Choroid plexus epithelial cell (primary cell): ENCODE data around the gene KRT1.

Experiments used
- DNase-seq: peaks from one replicate; pipeline ENCODE4 v3.0.0-alpha.2; 2010; ENCODE audit warnings: low read depth
- H3K4me3 ChIP-seq: 2 replicates; pipeline ENCODE4 v1.5.1; 2011; ENCODE audit warnings: low read depth, mild to moderate bottlenecking, control low read depth, low read length, moderate library complexity
- CTCF ChIP-seq: conservative IDR thresholded peaks from 2 replicates; pipeline ENCODE4 v1.5.1; 2011; ENCODE audit warnings: low read depth, mild to moderate bottlenecking, control low read depth, inconsistent platforms, low read length, moderate library complexity

Gene KRT1

GRCh38 chr12:52699960-52700359 is 19.8 kb upstream of the KRT1 start:
- no peak for DNase-seq
- no peak overlapping the region for H3K4me3 ChIP-seq
- TF ChIP-seq CTCF = no peak

- no peak overlapping the region for H3K4me3 ChIP-seq
- TF ChIP-seq CTCF = no peak
- DNase-seq = no peak
Measured at GRCh38 chr12:52699373-52699772, 19.2 kb upstream of the KRT1 start.

DNA sequence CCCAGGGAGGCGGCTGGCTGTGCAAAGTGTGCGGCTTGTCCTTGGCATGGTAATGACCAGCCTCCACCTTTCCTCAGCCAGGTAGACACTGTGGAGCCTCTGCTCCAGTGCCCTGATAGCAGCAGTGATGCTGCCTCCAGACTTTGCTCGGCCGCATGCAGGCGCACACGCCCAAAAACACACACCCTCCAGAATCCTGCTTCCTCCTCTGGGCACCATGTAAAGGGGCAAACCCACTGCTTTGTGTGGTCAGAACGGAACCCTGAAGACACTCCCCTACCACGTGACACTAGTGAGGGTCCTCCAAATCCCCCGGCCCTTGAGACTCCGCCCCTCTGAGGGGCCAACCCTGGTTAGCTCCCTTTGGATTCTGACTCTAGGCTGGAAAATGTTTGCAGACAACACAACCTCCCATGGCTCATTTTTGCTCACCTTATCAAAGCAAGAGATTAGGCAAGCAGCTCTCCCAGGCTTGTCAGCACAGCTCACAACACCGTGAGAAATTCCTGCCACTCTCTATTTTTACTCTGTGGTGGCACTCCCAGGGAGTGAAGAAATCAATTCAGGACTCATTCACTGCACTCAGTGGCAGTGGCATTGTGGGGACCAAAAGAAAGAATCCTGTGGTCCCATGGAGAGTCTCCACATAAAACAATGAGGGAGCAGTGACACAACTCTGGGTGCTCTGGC is 18.6 kb upstream of the KRT1 start:
- no peak for TF ChIP-seq CTCF
- DNase-seq = no peak
- no peak overlapping the region for H3K4me3 ChIP-seq

DNA sequence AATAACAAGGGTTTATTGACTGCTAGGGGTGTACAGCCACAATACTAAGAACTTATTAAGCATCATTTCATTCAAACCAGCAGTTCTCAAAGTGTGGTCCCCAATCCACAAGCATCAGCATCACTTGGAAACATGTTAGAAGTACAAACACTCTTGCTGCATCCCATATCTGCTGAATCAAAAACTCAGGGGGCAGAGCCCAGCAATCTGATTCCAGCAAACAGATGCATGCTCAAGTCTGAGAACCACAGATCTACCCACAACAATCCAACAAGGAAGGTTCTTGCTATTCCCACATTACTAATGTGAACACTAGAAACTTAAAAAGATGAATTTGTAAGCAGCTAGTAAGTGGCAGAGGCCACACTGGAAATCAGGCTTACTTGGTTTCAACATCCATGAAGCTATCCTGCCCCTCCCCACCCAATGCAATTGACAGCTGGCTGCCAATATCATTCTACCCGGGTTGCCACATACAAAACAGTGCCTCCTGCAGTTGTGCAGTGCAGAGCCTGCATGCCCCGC is 16.9 kb upstream of the KRT1 start:
- no peak for DNase-seq
- no peak for TF ChIP-seq CTCF
- no peak overlapping the region for H3K4me3 ChIP-seq

DNA sequence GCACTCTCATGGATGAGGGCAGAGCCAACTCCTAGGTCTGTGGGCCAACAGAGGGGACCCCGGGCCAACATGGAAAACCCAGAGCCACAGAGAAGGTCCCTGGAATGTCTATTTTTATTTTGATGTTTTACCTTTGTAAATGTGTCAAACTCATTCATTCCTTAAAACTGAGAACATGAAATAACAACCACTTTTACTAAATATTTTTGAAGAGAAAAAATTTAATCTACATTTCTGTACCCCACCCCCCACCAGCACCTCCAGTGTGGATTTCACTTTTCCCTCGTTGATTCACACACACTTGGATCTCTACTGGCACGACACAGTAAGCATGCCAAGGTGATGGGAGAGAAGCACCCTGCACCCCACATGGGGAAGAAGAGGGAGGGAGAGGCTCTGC is 16.4 kb upstream of the KRT1 start:
- no peak for DNase-seq
- H3K4me3 ChIP-seq = no peak overlapping the region
- no peak for TF ChIP-seq CTCF

DNA sequence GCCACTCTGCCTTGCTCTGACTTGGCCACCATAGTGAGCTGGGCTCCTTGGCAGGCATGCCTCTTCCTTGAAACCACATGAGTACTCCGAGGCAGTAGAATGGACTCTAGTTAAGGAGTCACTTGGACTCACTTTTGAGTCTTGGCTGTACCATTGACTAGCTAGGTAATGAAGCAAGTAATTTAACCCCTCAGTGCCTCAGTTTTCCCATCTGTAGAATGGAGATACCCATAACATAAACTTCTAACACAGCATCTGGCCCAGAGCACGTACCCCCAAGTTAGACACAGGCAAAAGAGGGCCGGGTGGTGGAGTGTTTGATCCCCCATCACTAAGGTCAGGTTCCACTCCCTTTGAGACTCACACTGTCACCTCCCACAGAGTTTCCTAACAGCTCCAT is 14.8 kb upstream of the KRT1 start:
- H3K4me3 ChIP-seq = no peak overlapping the region
- no peak for TF ChIP-seq CTCF
- DNase-seq = no peak

GRCh38 chr12:52694151-52694550 is 13.9 kb upstream of the KRT1 start:
- DNase-seq = no peak
- H3K4me3 ChIP-seq = no peak overlapping the region
- no peak for TF ChIP-seq CTCF
